B cell (primary cell): ENCODE results near the gene HLA-DPB1. TPM values are rescaled to one million over a fixed set of nuclear protein-coding genes. Genes with fewer than 3 reads are reported as not detected.

Source experiments
- ATAC-seq: fragments of 200-7000 bp; cut with Tn5 transposase; one replicate; pipeline ENCODE4 v1.10.0; 2021; ENCODE audit warnings: low read depth, mild to moderate bottlenecking, moderate number of reproducible peaks, moderate library complexity
- CTCF ChIA-PET: fragments of 350-600 bp; sonication (Branson Sonifier 250); formaldehyde crosslinking; loops from one replicate; lab custom pipeline; 2021; ENCODE audit warnings: antibody characterized with exemption, inconsistent platforms; lab: Charles Lee
- POLR2A ChIA-PET: fragments of 350-600 bp; sonication (Branson Sonifier 250); formaldehyde crosslinking; loops from one replicate; lab custom pipeline; 2021; ENCODE audit warnings: antibody characterized with exemption; lab: Charles Lee
- DNase-seq: peaks from one replicate; pipeline ENCODE4 v3.0.0; 2013
- H2AFZ ChIP-seq: 2 replicates; pipeline ENCODE4 v1.6.1; 2012; ENCODE audit warnings: mild to moderate bottlenecking, low read depth, low read length; ENCODE audit not compliant: insufficient read depth, poor library complexity, severe bottlenecking
- H3K27ac ChIP-seq, 2 donors: 1 replicate in 1 of 2; 2 replicates in 1 of 2; pipeline ENCODE4 v1.5.1; 2012 to 2013; ENCODE audit warnings: low read length in 2 of 2, mild to moderate bottlenecking in 2 of 2, moderate library complexity in 1 of 2
- H3K27me3 ChIP-seq, 4 experiments: fragments of 200-600 bp in 1 of 4; sonication (generic) in 1 of 4; replicated peaks in 1 of 4; 1 replicate in 2 of 4; 2 replicates in 2 of 4; pipeline versions ENCODE4 v1.6.1 to v1.7.0; 2013 to 2016; ENCODE audit warnings: low read length in 3 of 4, mild to moderate bottlenecking in 2 of 4, mixed read lengths in 1 of 4, moderate library complexity in 1 of 4; ENCODE audit not compliant: insufficient read depth in 4 of 4, control insufficient read depth in 3 of 4; ENCODE audit errors: control extremely low read depth in 1 of 4
- H3K36me3 ChIP-seq, 2 experiments: replicated peaks in 1 of 2; 1 replicate in 1 of 2; 2 replicates in 1 of 2; pipeline versions ENCODE4 v1.6.1 to v1.7.1; 2013; ENCODE audit warnings: low read length in 1 of 2; ENCODE audit not compliant: insufficient read depth in 2 of 2, control insufficient read depth in 1 of 2; ENCODE audit errors: control extremely low read depth in 1 of 2, extremely low read depth in 1 of 2
- H3K4me1 ChIP-seq, 2 donors: fragments of 200-600 bp in 1 of 2; sonication (generic) in 1 of 2; 1 replicate in 1 of 2; 2 replicates in 1 of 2; pipeline versions ENCODE4 v1.5.1 to v1.6.1; 2013 to 2017; ENCODE audit warnings: low read length in 2 of 2; ENCODE audit not compliant: control insufficient read depth in 2 of 2, insufficient read depth in 2 of 2
- H3K4me2 ChIP-seq: replicated peaks from 2 replicates; pipeline ENCODE3; 2012; ENCODE audit warnings: mild to moderate bottlenecking, low read depth, low read length; ENCODE audit not compliant: poor library complexity, severe bottlenecking
- H3K4me3 ChIP-seq, 5 experiments: fragments of 200-600 bp in 1 of 5; sonication (generic) in 1 of 5; 1 replicate in 3 of 5; 2 replicates in 2 of 5; pipeline versions ENCODE4 v1.5.1 to v1.7.0; 2011 to 2016; ENCODE audit warnings: low read length in 4 of 5, mild to moderate bottlenecking in 4 of 5, low read depth in 2 of 5, control low read depth in 1 of 5, moderate library complexity in 1 of 5; ENCODE audit not compliant: insufficient read depth in 1 of 5; ENCODE audit errors: control extremely low read depth in 1 of 5, extremely low read depth in 1 of 5
- H3K79me2 ChIP-seq: fragments of 200-600 bp; sonication (generic); one replicate; pipeline ENCODE4 v1.6.0; 2016; ENCODE audit warnings: low read length; ENCODE audit not compliant: control insufficient read depth, insufficient read depth
- H3K9ac ChIP-seq: fragments of 200-600 bp; sonication (generic); 2 replicates; pipeline ENCODE4 v1.6.1; 2017; ENCODE audit warnings: mild to moderate bottlenecking, low read length, moderate library complexity
- H3K9me3 ChIP-seq, 3 donors: one replicate each; pipeline versions ENCODE4 v1.6.1 to v1.7.1; 2013; ENCODE audit warnings: low read length in 2 of 3; ENCODE audit not compliant: control insufficient read depth in 2 of 3, insufficient read depth in 1 of 3; ENCODE audit errors: control extremely low read depth in 1 of 3
- H4K20me1 ChIP-seq: 2 replicates; pipeline ENCODE4 v1.6.0; 2012; ENCODE audit warnings: mild to moderate bottlenecking, low read length; ENCODE audit not compliant: insufficient read depth, control insufficient read depth, poor library complexity, severe bottlenecking
- H3K27ac Mint-ChIP-seq: one replicate; pipeline ENCODE4 v1.8.0; 2021; ENCODE audit warnings: mixed read lengths
- H3K27me3 Mint-ChIP-seq: one replicate; pipeline ENCODE4 v1.8.0; 2021; ENCODE audit warnings: mixed read lengths
- H3K4me1 Mint-ChIP-seq: one replicate; pipeline ENCODE4 v1.8.0; 2021; ENCODE audit warnings: mixed read lengths
- H3K4me3 Mint-ChIP-seq: one replicate; pipeline ENCODE4 v1.8.0; 2021; ENCODE audit warnings: mixed read lengths
- H3K9me3 Mint-ChIP-seq: one replicate; pipeline ENCODE4 v1.8.0; 2022; ENCODE audit warnings: mixed read lengths; ENCODE audit not compliant: insufficient read depth
- CTCF ChIP-seq: fragments of 200-600 bp; IDR thresholded peaks from one replicate; pipeline ENCODE4 v1.8.0; 2022; ENCODE audit warnings: antibody characterized with exemption, mild to moderate bottlenecking
- EZH2 ChIP-seq: IDR thresholded peaks from 2 replicates; pipeline ENCODE4 v1.6.1; 2012; ENCODE audit warnings: borderline replicate concordance, low read depth, mild to moderate bottlenecking, moderate library complexity, low read length; ENCODE audit not compliant: insufficient read depth, poor library complexity, severe bottlenecking
- WGBS: methylation state at CpG from one replicate; pipeline ENCODE4 v1.1.5; 2013; ENCODE audit warnings: missing lambda C conversion rate; ENCODE audit not compliant: insufficient coverage; 5-methylcytosine and 5-hydroxymethylcytosine counted together
- intact Hi-C: fragments of 100-400 bp; cut with micrococcal nuclease; formaldehyde crosslinking; loops from one replicate; pipeline ENCODE4 v1.10.0; 2022
- polyA plus RNA-seq: library from polyadenylated mRNA; depleted of rRNA; stranded (reverse); fragments of >200 nt; gene quantifications from 2 replicates; pipeline ENCODE4 v1.2.3, GENCODE V29; 2012
- total RNA-seq, 2 donors: library from RNA; stranded (reverse); fragments of 120-200 nt in 1 of 2; gene quantifications; 1 replicate in 1 of 2; 2 replicates in 1 of 2; pipeline versions ENCODE4 v1.2.3 to v1.2.4, GENCODE V29; 2013 to 2022

The HLA-DPB1 gene
- total and polyA plus RNA-seq, 2 donors (not counting 1 experiment from before 2014, with no cell fraction given) = 1,104 to 1,578 TPM

- no peak overlapping the region for H3K4me3 Mint-ChIP-seq
- no peak for ATAC-seq
- Histone ChIP-seq H3K27ac (peak overlapping the region in 1 of 2 donors; percentile 96), H3K27me3 (no peaks in the 10 kb centered on the region), H3K4me2 (no peak overlapping the region), H4K20me1 (no peaks in the 10 kb centered on the region), H3K36me3 (peaks cover 6 to 87% of the 10 kb centered on the region in 2 experiments), H3K4me3 (no peak overlapping the region), H3K79me2 (peaks cover 41% of the 10 kb centered on the region), H3K4me1 (peaks cover 34 to 42% of the 10 kb centered on the region in 2 donors), H2AFZ (no peak overlapping the region), H3K9me3 (no peaks in the 10 kb centered on the region), H3K9ac (no peak overlapping the region)
- WGBS = no CpG with 5 or more reads among the region's 3 CpGs
- H3K9me3 Mint-ChIP-seq = peaks cover 1% of the 10 kb centered on the region
- POLR2A ChIA-PET = interaction anchor here (0.8 to 1.9 kb wide), 3 partner anchors 9 to 44 kb away, joined by 3 to 7 read pairs (median 4); partner anchors contain the start of gene HLA-DPB1
- H3K4me1 Mint-ChIP-seq = peaks cover 70% of the 10 kb centered on the region
- CTCF ChIA-PET = interaction anchor here (1.1 kb wide), 1 partner anchor 52 kb away, joined by 3 read pairs; no protein-coding TSS in a partner anchor
- intact Hi-C loops = no loop called here
- peak overlapping the region; percentile 54 for H3K27ac Mint-ChIP-seq
- no peak for TF ChIP-seq CTCF
- TF ChIP-seq EZH2 = no peak
- H3K27me3 Mint-ChIP-seq = no peaks in the 10 kb centered on the region
- no peak for DNase-seq
These were observed 8.8 kb upstream of the HLA-DPB1 start for GRCh38 chr6:33066917-33067521.
